ENCODE measurements around the gene HSPB1. TPM values are rescaled to one million over a fixed set of nuclear protein-coding genes. Genes with fewer than 3 reads are reported as not detected.

Gene HSPB1
- 91.9 and 557 TPM in 2 replicates for total RNA-seq

DNA sequence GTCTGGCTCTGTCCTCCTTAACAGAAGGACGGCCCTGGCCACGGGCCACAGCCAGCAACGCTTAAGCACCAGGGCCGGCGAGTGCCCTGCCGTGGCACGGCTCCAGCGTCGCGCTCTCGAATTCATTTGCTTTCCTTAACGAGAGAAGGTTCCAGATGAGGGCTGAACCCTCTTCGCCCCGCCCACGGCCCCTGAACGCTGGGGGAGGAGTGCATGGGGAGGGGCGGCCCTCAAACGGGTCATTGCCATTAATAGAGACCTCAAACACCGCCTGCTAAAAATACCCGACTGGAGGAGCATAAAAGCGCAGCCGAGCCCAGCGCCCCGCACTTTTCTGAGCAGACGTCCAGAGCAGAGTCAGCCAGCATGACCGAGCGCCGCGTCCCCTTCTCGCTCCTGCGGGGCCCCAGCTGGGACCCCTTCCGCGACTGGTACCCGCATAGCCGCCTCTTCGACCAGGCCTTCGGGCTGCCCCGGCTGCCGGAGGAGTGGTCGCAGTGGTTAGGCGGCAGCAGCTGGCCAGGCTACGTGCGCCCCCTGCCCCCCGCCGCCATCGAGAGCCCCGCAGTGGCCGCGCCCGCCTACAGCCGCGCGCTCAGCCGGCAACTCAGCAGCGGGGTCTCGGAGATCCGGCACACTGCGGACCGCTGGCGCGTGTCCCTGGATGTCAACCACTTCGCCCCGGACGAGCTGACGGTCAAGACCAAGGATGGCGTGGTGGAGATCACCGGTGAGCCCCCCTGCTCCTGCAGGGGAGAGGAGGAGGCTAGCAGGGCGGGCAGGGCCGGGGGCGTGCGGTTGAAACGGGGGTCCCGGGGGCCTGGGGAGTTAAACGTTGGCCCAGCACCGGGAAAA, at the start of gene HSPB1:
Gene HSPB1, plus strand, starts transcription at position 327 of the 855 bp plus-strand sequence. Its CDS starts 40 bp downstream, at position 367.

Other genes starting within 250 kb of the HSPB1 start
- gene SRRM3, start 100.8 kb upstream of the HSPB1 start, total RNA-seq: 0.34 and 2.1 TPM in 2 replicates
- 149 and 260 TPM in 2 replicates for gene YWHAG, start 56.3 kb downstream of the HSPB1 start, total RNA-seq
- 1.0 and 17.3 TPM in 2 replicates for gene SSC4D, start 107.0 kb downstream of the HSPB1 start, total RNA-seq
- gene ZP3, start 122.3 kb downstream of the HSPB1 start, total RNA-seq: 19.1 and 19.4 TPM in 2 replicates
- 14.4 and 32.6 TPM in 2 replicates for gene DTX2, start 159.0 kb downstream of the HSPB1 start, total RNA-seq
- 1.4 and 6.7 TPM in 2 replicates for gene UPK3B, start 207.9 kb downstream of the HSPB1 start, total RNA-seq
- not detected in 2 replicates for gene SPDYE16, start 240.6 kb downstream of the HSPB1 start, total RNA-seq